ENCODE data around the gene RAMACL.

RAMACL gene

DNA sequence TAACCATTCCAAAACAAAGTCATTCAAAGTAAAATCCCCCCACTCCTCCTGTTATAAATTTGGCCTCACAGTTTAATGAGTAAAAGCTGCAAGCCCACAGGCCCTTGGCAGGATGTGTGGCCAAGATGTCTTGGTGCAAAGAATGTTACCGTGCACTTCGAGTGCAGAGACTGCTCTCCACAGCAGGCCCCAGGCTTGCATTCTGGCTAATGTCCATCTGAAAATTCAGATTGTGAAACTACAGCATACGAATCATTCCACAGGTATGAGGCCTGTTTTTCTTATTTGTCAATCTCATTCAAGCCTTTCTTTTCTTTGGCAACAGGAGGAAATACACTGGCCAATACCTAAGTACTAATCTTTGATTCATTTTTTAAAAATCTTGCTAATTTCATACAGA lies 33.4 kb upstream of the RAMACL start (continued):
- TF ChIP-seq, protein P1, sequence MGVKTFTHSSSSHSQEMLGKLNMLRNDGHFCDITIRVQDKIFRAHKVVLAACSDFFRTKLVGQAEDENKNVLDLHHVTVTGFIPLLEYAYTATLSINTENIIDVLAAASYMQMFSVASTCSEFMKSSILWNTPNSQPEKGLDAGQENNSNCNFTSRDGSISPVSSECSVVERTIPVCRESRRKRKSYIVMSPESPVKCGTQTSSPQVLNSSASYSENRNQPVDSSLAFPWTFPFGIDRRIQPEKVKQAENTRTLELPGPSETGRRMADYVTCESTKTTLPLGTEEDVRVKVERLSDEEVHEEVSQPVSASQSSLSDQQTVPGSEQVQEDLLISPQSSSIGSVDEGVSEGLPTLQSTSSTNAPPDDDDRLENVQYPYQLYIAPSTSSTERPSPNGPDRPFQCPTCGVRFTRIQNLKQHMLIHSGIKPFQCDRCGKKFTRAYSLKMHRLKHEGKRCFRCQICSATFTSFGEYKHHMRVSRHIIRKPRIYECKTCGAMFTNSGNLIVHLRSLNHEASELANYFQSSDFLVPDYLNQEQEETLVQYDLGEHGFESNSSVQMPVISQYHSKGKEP (tag by site-specific recombination; IDR thresholded peaks at IDR 0.05), result no peak
- TF ChIP-seq ZNF223 (tag by site-specific recombination; IDR thresholded peaks at IDR 0.05), result no peak
- TF ChIP-seq MEIS1 (CRISPR knock-in tag; IDR thresholded peaks at IDR 0.05; ENCODE audit: borderline replicate concordance), result no peak
- TF ChIP-seq, protein P2, sequence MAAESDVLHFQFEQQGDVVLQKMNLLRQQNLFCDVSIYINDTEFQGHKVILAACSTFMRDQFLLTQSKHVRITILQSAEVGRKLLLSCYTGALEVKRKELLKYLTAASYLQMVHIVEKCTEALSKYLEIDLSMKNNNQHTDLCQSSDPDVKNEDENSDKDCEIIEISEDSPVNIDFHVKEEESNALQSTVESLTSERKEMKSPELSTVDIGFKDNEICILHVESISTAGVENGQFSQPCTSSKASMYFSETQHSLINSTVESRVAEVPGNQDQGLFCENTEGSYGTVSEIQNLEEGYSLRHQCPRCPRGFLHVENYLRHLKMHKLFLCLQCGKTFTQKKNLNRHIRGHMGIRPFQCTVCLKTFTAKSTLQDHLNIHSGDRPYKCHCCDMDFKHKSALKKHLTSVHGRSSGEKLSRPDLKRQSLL (tag by site-specific recombination; IDR thresholded peaks at IDR 0.05), result no peak

DNA sequence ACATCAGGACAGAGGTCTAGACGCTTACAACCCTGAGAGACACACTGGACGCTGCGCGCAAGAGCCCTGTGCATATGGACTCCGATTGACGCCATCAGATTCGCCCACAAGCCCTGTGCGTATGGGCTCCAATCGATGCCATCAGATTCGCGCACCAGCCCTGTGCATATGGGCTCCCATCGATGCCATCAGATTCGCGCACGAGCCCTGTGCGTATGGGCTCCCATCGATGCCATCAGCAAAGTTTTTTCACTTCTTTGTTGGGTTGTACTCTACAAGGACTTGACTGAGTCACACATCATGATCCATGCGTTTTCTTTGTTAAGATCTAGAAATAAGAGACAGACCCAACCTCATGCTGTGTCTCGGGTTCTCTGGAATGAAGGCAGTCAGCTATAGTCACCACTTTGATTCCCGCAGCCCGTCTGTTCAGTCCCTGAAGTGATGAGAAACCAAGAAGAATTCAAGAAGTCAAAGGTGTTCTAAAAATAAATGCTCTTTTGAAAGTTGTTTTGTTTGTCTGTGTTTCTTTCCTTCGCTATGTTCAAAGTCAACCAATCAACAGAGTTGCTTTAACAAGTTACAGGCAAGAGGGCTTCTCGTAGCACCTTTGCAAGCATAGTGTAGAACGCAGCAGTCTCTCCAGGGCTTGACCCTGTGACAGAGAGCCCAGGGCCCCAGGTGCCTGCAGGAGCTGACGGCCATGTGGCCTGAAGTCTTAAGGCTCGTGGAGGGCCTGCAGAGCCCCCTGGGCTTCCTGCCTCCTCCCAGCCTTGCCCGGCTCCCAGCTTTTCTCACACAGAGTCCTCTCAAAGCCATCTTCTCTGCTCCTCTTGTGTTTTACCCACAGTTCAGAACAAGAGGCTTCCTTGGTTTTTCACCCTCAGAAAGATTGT lies 32.6 kb upstream of the RAMACL start:
- ChIA-PET CTCF (interaction anchor here (1.0 to 1.1 kb wide), 2 partner anchors 200 to 343 kb away, joined by 3 read pairs; no protein-coding TSS in a partner anchor), POLR2A (no interaction called here)
- TF ChIP-seq ZNF677 (tag by site-specific recombination; IDR thresholded peaks at IDR 0.05), result no peak
- no peak for TF ChIP-seq ZNF560 (tag by site-specific recombination; IDR thresholded peaks at IDR 0.05; ENCODE audit: borderline replicate concordance)
- no peak for TF ChIP-seq KLF10 (tag by site-specific recombination; IDR thresholded peaks at IDR 0.05)
- TF ChIP-seq ZNF416 (tag by site-specific recombination; IDR thresholded peaks at IDR 0.05), result no peak
- no peak for TF ChIP-seq SP3 (tag by site-specific recombination; IDR thresholded peaks at IDR 0.05)
- no peak for TF ChIP-seq KLF1 (tag by site-specific recombination; IDR thresholded peaks at IDR 0.05)
- TF ChIP-seq, protein P3, sequence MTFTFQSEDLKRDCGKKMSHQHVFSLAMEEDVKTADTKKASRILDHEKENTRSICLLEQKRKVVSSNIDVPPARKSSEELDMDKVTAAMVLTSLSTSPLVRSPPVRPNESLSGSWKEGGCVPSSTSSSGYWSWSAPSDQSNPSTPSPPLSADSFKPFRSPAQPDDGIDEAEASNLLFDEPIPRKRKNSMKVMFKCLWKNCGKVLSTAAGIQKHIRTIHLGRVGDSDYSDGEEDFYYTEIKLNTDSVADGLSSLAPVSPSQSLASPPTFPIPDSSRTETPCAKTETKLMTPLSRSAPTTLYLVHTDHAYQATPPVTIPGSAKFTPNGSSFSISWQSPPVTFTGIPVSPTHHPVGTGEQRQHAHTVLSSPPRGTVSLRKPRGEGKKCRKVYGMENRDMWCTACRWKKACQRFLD (tag by site-specific recombination; IDR thresholded peaks at IDR 0.05), result no peak
- TF ChIP-seq HOXA7 (CRISPR knock-in tag; IDR thresholded peaks at IDR 0.05; ENCODE audit: borderline replicate concordance), result no peak
- TF ChIP-seq, protein P4, sequence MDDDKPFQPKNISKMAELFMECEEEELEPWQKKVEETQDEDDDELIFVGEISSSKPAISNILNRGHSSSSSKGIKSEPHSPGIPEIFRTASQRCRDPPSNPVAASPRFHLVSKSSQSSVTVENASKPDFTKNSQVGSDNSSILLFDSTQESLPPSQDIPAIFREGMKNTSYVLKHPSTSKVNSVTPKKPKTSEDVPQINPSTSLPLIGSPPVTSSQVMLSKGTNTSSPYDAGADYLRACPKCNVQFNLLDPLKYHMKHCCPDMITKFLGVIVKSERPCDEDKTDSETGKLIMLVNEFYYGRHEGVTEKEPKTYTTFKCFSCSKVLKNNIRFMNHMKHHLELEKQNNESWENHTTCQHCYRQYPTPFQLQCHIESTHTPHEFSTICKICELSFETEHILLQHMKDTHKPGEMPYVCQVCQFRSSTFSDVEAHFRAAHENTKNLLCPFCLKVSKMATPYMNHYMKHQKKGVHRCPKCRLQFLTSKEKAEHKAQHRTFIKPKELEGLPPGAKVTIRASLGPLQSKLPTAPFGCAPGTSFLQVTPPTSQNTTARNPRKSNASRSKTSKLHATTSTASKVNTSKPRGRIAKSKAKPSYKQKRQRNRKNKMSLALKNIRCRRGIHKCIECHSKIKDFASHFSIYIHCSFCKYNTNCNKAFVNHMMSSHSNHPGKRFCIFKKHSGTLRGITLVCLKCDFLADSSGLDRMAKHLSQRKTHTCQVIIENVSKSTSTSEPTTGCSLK (tag by site-specific recombination; IDR thresholded peaks at IDR 0.05), result no peak
- no peak for TF ChIP-seq ZNF777 (tag by site-specific recombination; IDR thresholded peaks at IDR 0.05; ENCODE audit: borderline replicate concordance)
- Histone ChIP-seq H3K4me3 (ENCODE audit: low read depth, low read length) (no peak overlapping the region), H3K36me3 (ENCODE audit: control insufficient read depth in 2 of 2, insufficient read depth in 1 of 2, low read length in 2 of 2) (peaks cover 0 to 10% of the 10 kb centered on the region in 2 experiments; a peak in 1 of 3 replicates), H3K9me3 (ENCODE audit: control insufficient read depth, insufficient read depth, low read depth, low read length) (no peaks in the 10 kb centered on the region), H3K27ac (ENCODE audit: extremely low read depth, low read depth, low read length) (no peak overlapping the region), H3K4me1 (ENCODE audit: control insufficient read depth, insufficient read depth, low read length) (no peaks in the 10 kb centered on the region)

DNA sequence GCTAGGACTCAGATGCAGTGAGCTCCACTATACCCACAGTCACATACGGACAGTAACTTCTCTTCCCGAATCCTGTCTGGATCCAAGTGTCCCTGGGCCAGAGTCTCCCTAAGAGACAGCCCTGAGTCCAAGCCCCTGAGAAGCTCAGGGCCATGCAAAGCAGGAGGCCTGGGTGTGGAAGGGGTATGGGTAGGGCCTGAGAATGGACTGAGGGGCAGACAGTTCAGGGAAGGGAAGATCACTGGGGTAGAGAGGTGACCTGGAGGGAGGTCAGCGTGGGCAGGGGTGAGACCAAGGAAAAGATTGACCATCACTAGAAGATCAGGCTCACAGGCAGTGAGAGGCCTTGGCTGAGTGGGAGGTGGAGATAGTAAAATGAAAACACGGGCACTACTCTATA lies 31.8 kb upstream of the RAMACL start:
- no peak overlapping the region for H3K27ac ChIP-seq (ENCODE audit: extremely low read depth, low read depth, low read length)
- no peak for TF ChIP-seq ZNF121 (tag by site-specific recombination; IDR thresholded peaks at IDR 0.05)
- TF ChIP-seq, protein P5, sequence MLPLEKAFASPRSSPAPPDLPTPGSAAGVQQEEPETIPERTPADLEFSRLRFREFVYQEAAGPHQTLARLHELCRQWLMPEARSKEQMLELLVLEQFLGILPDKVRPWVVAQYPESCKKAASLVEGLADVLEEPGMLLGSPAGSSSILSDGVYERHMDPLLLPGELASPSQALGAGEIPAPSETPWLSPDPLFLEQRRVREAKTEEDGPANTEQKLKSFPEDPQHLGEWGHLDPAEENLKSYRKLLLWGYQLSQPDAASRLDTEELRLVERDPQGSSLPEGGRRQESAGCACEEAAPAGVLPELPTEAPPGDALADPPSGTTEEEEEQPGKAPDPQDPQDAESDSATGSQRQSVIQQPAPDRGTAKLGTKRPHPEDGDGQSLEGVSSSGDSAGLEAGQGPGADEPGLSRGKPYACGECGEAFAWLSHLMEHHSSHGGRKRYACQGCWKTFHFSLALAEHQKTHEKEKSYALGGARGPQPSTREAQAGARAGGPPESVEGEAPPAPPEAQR (tag by site-specific recombination; IDR thresholded peaks at IDR 0.05), result no peak
- ChIA-PET CTCF (interaction anchor here (1.1 kb wide), 1 partner anchor 342 kb away, joined by 3 read pairs; no protein-coding TSS in a partner anchor), POLR2A (interaction anchor here (1.4 kb wide), 1 partner anchor 9 kb away, joined by 3 read pairs; the partner anchor contains the start of gene RPS6KA2)
- no peaks in the 10 kb centered on the region for H3K4me1 ChIP-seq (ENCODE audit: control insufficient read depth, insufficient read depth, low read length)
- peaks cover 0 to 10% of the 10 kb centered on the region in 2 experiments; a peak in 1 of 3 replicates for H3K36me3 ChIP-seq (ENCODE audit: control insufficient read depth in 2 of 2, insufficient read depth in 1 of 2, low read length in 2 of 2)
- H3K4me3 ChIP-seq (ENCODE audit: low read depth, low read length), result no peak overlapping the region
- H3K9me3 ChIP-seq (ENCODE audit: control insufficient read depth, insufficient read depth, low read depth, low read length), result no peaks in the 10 kb centered on the region
